ENCODE results near the gene DNAJB9. TPM values are rescaled to one million over a fixed set of nuclear protein-coding genes. Genes with fewer than 3 reads are reported as not detected.

The DNAJB9 gene
- total RNA-seq, 2 donors from 2014 or later = 7.8 to 24.7 TPM

DNA sequence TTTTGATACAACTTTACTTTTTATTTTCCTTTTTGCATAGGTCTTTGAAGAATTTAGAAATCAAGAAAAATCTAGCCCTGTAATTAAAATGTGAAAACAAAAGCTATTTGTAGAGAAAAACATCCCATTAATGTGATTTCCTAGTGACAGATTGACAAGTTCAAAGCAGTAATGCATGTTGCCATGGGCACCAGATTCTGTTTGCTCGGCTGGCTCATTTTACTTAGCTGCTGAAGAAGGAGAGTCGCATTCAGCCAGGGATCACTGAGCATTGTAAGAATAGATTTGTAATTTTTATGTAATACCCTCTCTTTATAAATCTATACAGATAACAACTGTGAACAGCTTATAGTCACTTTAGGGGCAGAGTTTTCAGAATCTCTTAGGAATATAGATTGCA is 28.5 kb downstream of the DNAJB9 start:
- no peaks in the 10 kb centered on the region for H3K4me1 ChIP-seq
- H3K36me3 ChIP-seq = no peaks in the 10 kb centered on the region
- intact Hi-C loops (cut with DNase I) = no loop called here
- no peaks in the 10 kb centered on the region for H3K27me3 ChIP-seq
- H3K4me3 ChIP-seq = no peak overlapping the region
- DNase-seq = no peak
- no peaks in the 10 kb centered on the region for H3K9me3 ChIP-seq
- H3K9ac ChIP-seq (ENCODE audit: low read depth in 2 of 2, low read length in 2 of 2) = no peak overlapping the region
- no peak overlapping the region for H3K27ac ChIP-seq
- no peak for TF ChIP-seq CTCF (IDR thresholded peaks at IDR 0.05)

DNA sequence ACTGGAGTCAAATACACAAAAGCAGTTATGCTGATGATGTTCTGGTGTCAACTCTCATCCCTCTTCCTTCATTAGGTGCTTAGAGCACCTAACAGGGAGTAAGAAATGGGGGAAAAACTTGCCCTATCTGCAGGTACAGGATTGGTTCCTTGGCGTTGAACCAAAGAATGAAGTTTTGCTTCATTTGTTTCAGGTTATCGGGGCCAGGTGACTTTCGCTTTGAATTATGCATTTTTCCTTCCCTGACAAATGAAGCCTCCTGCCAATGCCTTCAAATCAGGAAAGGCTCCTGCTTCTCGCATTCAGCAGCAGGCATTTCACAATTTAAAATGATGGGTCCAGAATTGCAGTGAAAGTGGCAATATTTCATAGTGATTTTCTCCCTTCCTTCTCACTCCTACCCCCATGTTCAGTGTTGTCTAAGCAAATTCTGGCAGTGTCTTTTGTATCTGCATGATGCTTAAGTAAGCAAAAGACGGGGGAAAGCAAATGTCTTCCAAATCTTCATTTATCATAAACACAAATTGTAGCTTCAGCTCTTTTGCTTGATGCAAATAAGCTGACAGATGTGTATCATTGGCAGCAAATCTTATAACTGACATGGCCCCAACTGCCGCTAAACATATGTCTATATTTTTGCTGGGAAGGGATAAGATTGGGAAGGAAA is 29.4 kb downstream of the DNAJB9 start:
- TF ChIP-seq CTCF (IDR thresholded peaks at IDR 0.05) = no peak
- DNase-seq = no peak
- H3K4me3 ChIP-seq = no peak overlapping the region
- no peaks in the 10 kb centered on the region for H3K27me3 ChIP-seq
- H3K4me1 ChIP-seq = no peaks in the 10 kb centered on the region
- no peaks in the 10 kb centered on the region for H3K9me3 ChIP-seq
- no peak overlapping the region for H3K9ac ChIP-seq (ENCODE audit: low read depth in 2 of 2, low read length in 2 of 2)
- H3K27ac ChIP-seq = no peak overlapping the region
- intact Hi-C loops (cut with DNase I) = no loop called here
- no peaks in the 10 kb centered on the region for H3K36me3 ChIP-seq

DNA sequence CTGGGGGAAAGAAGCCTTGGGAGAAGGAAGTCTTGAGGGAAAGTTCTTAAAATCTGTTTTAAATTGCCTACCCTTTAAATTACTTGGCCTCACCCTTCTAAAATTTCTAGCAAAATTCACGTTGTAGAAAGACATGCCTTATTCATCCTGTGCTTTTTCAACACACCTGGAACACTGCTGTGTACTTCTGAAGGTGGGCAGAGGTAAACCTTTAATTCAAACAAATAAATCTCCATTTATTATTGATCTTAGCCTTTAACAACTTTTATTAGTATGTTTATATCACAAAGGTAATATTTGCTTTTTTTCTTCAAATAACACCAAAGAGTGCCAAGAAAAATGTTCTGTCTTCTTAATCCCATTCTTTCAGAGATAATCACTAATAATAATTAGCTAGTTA is 30.7 kb downstream of the DNAJB9 start:
- H3K27ac ChIP-seq = no peak overlapping the region
- H3K27me3 ChIP-seq = no peaks in the 10 kb centered on the region
- TF ChIP-seq CTCF (IDR thresholded peaks at IDR 0.05) = no peak
- no peak for DNase-seq
- H3K4me3 ChIP-seq = no peak overlapping the region
- intact Hi-C loops (cut with DNase I) = no loop called here
- no peaks in the 10 kb centered on the region for H3K4me1 ChIP-seq
- H3K9me3 ChIP-seq = no peaks in the 10 kb centered on the region
- H3K36me3 ChIP-seq = no peaks in the 10 kb centered on the region
- no peak overlapping the region for H3K9ac ChIP-seq (ENCODE audit: low read depth in 2 of 2, low read length in 2 of 2)

DNA sequence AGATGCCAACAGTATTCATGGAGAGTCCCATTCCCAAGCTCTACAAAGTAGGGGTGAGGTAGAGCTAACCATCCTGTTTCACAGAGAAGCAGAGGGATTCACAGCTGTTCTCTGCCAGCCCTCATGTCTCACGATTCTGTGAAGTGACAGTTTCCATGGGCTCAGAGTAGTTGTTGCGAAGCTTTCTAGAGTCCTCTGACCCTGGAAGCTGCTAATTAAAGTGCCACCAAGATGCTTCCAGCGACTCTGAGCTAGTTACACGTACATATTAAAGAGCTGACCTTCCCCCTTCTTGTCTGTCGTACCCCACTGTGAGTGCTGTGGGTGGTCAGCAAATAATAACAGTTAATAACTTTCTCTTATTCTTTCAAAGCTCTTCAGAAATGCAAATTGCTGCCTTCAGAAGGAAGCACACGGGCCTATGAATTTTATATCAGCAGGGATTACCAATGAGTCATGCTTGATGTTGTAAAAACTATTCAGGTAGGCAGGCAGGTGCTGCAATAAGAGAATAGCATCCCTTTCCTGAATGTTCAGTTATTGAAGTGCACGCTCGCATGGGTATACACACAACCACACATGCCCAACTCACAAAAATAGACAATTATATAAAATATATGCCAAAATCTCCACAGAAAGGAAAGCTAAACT is 34.1 kb downstream of the DNAJB9 start:
- Histone ChIP-seq H3K4me3 (no peak overlapping the region), H3K9me3 (no peaks in the 10 kb centered on the region), H3K36me3 (no peaks in the 10 kb centered on the region), H3K27ac (no peak overlapping the region), H3K9ac (ENCODE audit: low read depth in 2 of 2, low read length in 2 of 2) (no peak overlapping the region), H3K4me1 (no peaks in the 10 kb centered on the region), H3K27me3 (no peaks in the 10 kb centered on the region)
- intact Hi-C loops (cut with DNase I) = no loop called here
- no peak for TF ChIP-seq CTCF (IDR thresholded peaks at IDR 0.05)
- DNase-seq = no peak

GRCh38 chr7:108604307-108605077 is 34.8 kb downstream of the DNAJB9 start:
- no peak overlapping the region for H3K4me3 ChIP-seq
- no peak overlapping the region for H3K9ac ChIP-seq (ENCODE audit: low read depth in 2 of 2, low read length in 2 of 2)
- no peak overlapping the region for H3K27ac ChIP-seq
- intact Hi-C loops (cut with DNase I) = no loop called here
- no peak for DNase-seq
- TF ChIP-seq CTCF (IDR thresholded peaks at IDR 0.05) = no peak
- H3K36me3 ChIP-seq = no peaks in the 10 kb centered on the region
- no peaks in the 10 kb centered on the region for H3K4me1 ChIP-seq
- no peaks in the 10 kb centered on the region for H3K27me3 ChIP-seq
- H3K9me3 ChIP-seq = no peaks in the 10 kb centered on the region

Data from colonic mucosa (tissue), 4 donors.